Colon (tissue), 2 donors: Measurements from ENCODE around the gene PLPPR5.

Experiments used
- FAIRE-seq: peaks from 2 replicates; lab custom pipeline; 2012; peaks lifted over from hg19 to GRCh38; lab: Jason Lieb, UNC
- donor health status: control.
- donor health status: control.

The PLPPR5 gene

DNA sequence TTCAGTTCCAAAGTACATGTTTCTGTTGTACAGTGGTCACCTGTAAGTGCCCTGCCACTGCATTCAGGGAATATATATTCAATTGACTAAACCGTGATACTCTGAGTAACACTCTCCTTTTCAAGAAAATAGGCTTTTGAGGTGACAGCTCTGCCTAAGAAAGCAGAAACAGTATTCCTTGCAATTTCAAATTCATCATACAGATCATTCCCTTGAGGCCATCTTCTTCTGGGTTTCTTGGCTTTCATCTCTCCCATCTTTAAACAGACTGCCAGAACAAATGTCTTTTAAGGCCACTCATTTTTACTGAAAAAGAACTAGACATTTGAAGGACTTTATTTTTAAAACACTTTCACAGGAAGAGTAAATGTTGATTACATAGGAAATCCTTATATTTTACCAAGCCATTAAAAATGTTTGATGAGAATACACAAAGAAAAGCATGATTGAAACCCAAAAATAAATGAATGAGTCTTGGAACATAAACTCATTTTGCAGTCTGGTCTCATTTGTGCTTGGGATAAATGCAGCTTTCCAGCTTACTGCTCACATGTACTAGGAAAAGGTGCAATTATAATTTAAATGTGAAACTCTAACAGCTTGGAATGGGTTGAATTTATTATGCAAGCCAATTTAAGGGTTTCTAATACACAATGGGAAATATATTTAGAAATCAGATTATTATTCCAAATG is 34.7 kb downstream of the PLPPR5 start:
- no peak for FAIRE-seq

- FAIRE-seq = no peak
Measured at GRCh38 chr1:98967122-98967521, 37.5 kb downstream of the PLPPR5 start.

- no peak for FAIRE-seq
Measured at GRCh38 chr1:98965394-98965793, 39.3 kb downstream of the PLPPR5 start.

DNA sequence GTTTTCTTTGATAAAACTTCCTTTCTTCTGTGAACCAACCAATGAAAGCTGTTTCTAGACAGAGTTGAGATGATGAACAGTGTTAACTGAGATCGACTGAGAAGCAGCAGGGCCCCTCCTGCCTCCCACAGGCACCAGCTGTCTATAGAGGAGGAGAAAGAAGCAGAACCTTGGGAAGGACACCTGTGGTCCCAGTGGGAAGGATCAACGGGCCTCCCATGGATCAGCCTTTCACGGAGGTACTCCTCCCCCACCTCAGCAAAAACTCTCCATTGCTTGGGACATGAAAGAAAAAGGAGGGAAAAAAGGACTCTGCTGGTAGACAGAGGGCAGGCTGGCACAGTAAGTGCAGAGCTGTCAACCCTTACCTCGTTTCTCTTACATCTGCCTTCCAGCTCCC is 40.5 kb downstream of the PLPPR5 start:
- FAIRE-seq = no peak

- FAIRE-seq = no peak
Measured at GRCh38 chr1:98963064-98963758, 41.5 kb downstream of the PLPPR5 start.

DNA sequence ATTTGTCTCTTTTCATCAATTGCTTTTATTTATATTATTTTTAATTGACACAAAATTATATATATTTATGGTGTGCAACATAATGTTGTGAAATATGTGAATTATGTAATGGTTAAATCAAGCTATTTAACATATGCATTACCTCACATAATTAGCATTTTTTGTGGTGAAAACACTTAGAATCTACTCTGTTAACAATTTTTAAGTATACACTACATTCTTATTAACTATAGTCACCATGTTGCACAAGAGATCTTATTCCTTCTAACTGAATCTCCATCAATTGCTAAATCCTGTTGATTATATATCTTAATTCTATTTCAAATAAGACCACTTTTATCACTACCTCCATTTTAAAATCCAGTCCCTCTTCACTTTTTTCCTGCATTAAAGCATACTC is 42.5 kb downstream of the PLPPR5 start:
- FAIRE-seq = no peak

- no peak for FAIRE-seq
Measured at GRCh38 chr1:98949621-98950020, 55.0 kb downstream of the PLPPR5 start.

DNA sequence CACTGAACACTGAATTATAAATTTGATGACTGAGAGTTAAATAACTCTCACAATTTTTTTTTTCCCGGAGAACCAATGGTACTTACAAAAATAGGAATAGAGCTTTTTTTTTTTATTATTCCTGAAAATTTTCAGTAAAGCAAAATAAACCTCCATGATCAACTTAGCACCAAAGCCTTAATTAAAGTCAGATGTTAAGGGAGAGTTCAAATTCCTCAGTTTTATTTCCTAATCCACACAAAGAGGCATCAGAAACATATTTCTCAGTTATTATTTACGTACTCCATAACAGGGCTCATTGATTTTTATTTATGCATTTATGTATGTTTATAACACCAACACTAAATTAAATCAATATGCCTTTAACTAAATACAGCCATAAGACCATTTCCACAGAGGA is 55.5 kb downstream of the PLPPR5 start:
- no peak for FAIRE-seq

DNA sequence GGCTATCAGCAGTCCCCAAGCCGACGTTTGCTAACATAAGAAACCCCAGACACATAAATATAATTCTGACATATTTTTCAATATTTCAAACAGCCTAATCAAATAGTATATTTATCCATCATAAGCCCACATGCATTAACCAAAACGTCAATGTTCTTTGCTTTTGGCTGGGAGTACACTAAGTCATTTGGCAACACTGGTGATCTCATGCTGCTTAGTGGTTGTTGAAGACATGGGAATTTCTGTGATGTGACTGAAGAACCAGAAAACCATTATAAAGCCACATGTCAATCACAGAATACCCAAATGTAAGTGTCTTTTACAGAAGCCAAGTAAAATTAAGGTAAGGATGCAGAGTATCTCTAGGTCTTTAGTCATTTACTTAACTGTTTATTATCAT is 57.6 kb downstream of the PLPPR5 start:
- no peak for FAIRE-seq

DNA sequence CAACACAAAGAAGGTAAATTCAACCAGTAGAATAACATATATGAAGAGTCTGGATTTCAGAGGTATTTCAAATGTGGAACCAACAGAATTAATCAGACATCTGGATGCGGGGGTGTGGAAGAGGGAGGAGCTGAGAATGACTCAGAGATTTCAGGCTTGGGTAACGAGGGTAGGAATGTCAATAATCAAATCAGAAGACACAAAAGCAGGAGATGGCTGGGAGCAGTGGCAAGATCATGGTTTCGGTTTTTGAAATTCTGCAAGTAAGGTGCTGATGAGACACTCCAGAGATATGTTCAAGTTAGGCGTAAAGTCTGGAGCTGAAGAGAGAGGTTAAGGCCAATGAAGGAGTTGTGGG is 64.0 kb downstream of the PLPPR5 start:
- no peak for FAIRE-seq

- no peak for FAIRE-seq
Measured at GRCh38 chr1:98940069-98940721, 64.5 kb downstream of the PLPPR5 start.

- no peak for FAIRE-seq
Measured at GRCh38 chr1:98939471-98939870, 65.2 kb downstream of the PLPPR5 start.

DNA sequence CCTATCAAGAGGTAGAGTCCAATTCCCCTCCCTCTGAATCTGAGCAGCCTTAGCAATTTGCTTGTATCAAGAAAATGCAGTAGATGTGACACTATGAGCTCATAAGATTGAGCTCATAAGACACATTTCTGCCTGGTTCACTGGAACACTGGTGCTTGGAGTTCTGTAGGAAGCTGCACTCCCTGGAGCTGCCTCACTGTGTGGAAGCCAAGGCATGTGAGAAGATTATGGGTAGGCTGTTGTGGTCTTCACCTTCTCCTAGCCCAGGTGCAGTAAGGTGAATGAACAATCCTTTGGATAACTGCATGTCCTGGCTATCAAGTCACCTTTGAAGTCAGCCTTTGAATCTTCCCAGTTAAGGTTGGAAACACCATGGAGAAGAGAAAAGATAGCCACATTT is 67.3 kb downstream of the PLPPR5 start:
- no peak for FAIRE-seq

DNA sequence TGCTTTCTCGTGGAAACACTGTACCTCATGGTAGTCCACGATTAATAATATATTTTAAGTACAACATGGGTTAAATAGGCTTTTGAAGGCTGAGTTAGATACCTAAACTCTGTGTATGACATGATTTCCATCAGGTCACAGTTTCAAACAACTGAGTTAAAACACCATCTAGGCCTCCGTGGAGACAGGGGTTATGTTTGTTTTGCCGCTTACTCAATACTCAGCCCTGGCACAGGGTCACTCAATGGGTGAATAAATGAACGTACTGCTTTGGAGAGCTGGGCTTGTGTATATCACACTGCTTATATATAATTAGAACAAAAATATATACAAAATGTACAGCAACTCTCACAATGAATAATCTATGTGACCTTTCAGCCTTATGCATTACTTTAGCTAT is 72.5 kb downstream of the PLPPR5 start:
- no peak for FAIRE-seq

- no peak for FAIRE-seq
Measured at GRCh38 chr1:98931128-98931835, 73.4 kb downstream of the PLPPR5 start.

DNA sequence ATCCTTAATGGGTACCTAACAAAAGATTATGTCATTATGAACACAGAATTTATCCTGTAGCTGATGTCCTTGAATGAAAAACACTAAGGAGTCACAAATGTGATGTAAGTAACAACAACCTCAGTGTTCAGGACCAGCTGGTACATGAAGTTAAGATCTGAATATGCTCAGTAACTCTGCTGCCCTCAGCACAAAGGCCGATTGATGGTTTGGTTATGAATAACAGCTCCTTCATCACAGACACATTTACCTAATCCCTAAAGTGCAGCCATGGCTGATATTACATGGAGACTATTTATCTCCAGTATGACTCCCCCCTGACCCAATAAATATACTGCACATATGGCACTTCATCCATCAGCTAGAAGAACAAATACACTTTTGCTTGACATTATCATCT is 75.2 kb downstream of the PLPPR5 start:
- no peak for FAIRE-seq

- FAIRE-seq = no peak
Measured at GRCh38 chr1:98926597-98926996, 78.1 kb downstream of the PLPPR5 start.

DNA sequence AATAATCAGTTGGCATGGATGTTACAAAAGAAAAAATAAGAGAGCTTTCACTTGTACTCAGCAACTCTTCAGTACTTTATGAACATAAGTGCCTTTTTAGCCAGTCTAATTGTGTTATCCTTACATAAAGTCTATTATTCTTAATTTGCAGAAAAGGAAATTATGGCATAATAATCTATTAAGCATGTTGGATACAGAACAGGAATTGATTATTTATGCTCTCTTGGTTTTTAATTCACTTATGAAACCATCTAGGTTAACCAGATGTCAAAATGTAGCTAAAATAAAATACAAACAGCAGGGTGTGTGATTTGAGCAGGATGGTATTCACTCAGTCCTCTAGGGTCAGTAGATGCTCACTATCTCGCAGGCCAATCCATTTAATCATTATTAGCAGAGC is 79.7 kb downstream of the PLPPR5 start:
- FAIRE-seq = no peak

DNA sequence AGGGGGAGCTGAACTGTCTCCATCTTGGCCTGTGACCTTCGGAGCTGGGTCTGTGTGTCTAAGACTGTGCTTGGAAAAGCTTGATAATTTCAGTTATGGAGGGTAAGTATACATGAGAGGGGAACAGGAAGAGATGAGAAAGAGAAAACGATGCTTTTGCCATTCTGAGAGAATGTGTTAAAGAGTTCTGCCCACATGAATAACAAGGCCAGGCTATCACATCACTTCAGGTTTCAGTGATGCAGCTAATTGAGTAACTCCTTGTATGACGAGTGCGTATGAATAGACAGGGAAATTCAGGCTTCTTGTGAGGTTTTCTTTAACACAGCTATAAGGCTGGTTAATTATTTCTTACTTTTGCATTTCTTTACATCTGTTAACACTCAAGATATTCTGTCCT is 81.0 kb downstream of the PLPPR5 start:
- FAIRE-seq = no peak

GRCh38 chr1:98921817-98922216 is 82.8 kb downstream of the PLPPR5 start:
- no peak for FAIRE-seq

DNA sequence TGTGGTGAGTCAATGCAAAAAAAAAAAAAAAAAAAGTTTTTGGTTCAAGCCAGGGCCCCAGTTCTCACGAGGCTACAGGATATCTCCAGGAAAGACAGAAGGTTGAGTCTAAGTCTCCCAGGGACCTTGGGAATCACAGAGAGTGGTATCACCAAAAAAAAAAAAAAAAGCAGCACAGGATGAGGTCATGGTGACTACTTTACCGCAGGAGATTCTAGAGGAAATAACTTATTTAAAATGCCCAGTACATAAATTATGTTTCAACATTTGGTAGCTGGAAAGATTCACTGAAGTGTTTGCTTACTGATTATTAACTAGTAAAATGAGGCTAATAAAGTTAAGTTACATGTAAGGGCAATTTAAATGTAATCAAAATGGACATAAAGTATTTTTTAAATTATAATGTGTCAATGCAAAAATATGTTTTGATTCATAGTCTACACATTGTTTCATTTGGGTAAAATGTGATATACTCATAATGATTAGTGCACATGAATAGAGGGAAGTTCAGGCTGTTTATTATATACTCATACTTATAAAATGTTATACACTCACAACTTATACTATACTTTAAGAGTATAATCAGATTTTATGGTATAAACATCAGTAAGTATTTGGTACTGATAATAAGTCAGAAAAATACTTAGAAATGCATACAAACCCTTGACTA is 84.1 kb downstream of the PLPPR5 start:
- no peak for FAIRE-seq

DNA sequence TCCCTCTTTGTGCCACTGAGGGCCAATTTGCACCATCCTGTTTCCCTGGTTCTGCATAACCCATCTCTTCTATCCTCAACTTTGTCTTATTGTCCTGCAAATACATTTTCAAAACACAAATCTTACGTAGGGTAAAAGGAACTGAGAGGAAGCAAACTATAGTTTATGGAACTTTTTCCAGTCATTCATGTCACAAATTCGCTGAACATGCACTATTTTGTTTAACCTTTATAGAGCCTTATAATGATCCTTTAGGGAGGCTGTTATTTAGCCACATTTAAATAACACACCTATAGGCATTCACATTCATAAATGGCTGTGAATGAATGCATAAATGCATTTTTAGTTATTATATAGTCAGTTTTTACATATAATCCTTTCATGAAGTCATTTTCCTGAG is 85.0 kb downstream of the PLPPR5 start:
- no peak for FAIRE-seq
